Lung (tissue), 12 donors: ENCODE results near the gene VEPH1. TPM values are rescaled to one million over a fixed set of nuclear protein-coding genes. Genes with fewer than 3 reads are reported as not detected.

ENCODE experiments used
- ATAC-seq: fragments of 200-7000 bp; cut with Tn5 transposase; one replicate; pipeline ENCODE4 v1.9.1; 2020; ENCODE audit warnings: moderate number of reproducible peaks; ENCODE audit not compliant: insufficient read depth, low FRiP score
- DNase-seq, 3 donors: peaks; one replicate each; pipeline ENCODE4 v3.0.0-alpha.2; 2013 to 2017
- H3K27ac ChIP-seq, 2 donors: one replicate each; pipeline ENCODE4 v1.5.1; 2013; ENCODE audit warnings: mild to moderate bottlenecking in 2 of 2, moderate library complexity in 2 of 2, control low read depth in 1 of 2, inconsistent platforms in 1 of 2, low read depth in 1 of 2, low read length in 1 of 2
- H3K27me3 ChIP-seq, 3 donors: one replicate each; pipeline ENCODE4 v1.5.1; 2013; ENCODE audit warnings: low read length in 2 of 3; ENCODE audit not compliant: control insufficient read depth in 3 of 3, insufficient read depth in 3 of 3
- H3K36me3 ChIP-seq, 4 donors: one replicate each; pipeline ENCODE4 v1.5.1; 2013; ENCODE audit warnings: low read length in 4 of 4, mild to moderate bottlenecking in 1 of 4, moderate library complexity in 1 of 4; ENCODE audit not compliant: control insufficient read depth in 4 of 4, insufficient read depth in 4 of 4
- H3K4me1 ChIP-seq, 5 donors: one replicate each; pipeline ENCODE4 v1.5.1; 2013; ENCODE audit warnings: low read length in 5 of 5, mild to moderate bottlenecking in 2 of 5, moderate library complexity in 1 of 5; ENCODE audit not compliant: control insufficient read depth in 5 of 5, insufficient read depth in 5 of 5
- H3K4me3 ChIP-seq: one replicate; pipeline ENCODE4 v1.5.1; 2013; ENCODE audit warnings: mild to moderate bottlenecking, control low read depth, moderate library complexity
- H3K9ac ChIP-seq, 2 donors: one replicate each; pipeline ENCODE4 v1.5.1; 2013; ENCODE audit warnings: low read length in 2 of 2, control low read depth in 1 of 2; ENCODE audit not compliant: insufficient read depth in 1 of 2
- H3K9me3 ChIP-seq, 4 donors: one replicate each; pipeline ENCODE4 v1.5.1; 2013; ENCODE audit warnings: low read length in 3 of 4, mild to moderate bottlenecking in 1 of 4, moderate library complexity in 1 of 4; ENCODE audit not compliant: control insufficient read depth in 4 of 4, insufficient read depth in 3 of 4
- CTCF ChIP-seq: IDR thresholded peaks from 2 replicates; pipeline ENCODE4 v1.5.1; 2012; ENCODE audit warnings: mild to moderate bottlenecking; ENCODE audit errors: control extremely low read depth, extremely low read depth
- WGBS, 2 donors: extraction: QIAGEN DNeasy Blood & Tissue Kit; methylation state at CpG; one replicate each; pipeline ENCODE4 v1.1.7; 2013; 5-methylcytosine and 5-hydroxymethylcytosine counted together
- polyA plus RNA-seq, 2 donors: library from polyadenylated mRNA; stranded (reverse); fragments of 200-250 nt; gene quantifications; one replicate each; pipeline ENCODE4 v1.2.1, GENCODE V29; 2013
- total RNA-seq, 2 donors: library from RNA; depleted of rRNA in 1 of 2; stranded (reverse); fragments of >200 nt in 1 of 2; gene quantifications; one replicate each; pipeline ENCODE4 v1.2.1, GENCODE V29; 2014 to 2021
- donor health status: control.
- donor health status: control.
- donor health status: Bipolar disorder and iron deficiency.
- donor health status: healthy.
- donor health status: DM: yes; HTN: yes; CAD: no.

Gene VEPH1
- total and polyA plus RNA-seq, 4 donors: 14.6 to 237 (median 65.5) TPM

GRCh38 chr3:157512534-157512933 is 9.3 kb upstream of the VEPH1 start:
- WGBS, 2 donors: 87 to 96% methylated on average over 5 of the region's 5 CpGs
- DNase-seq (no peak), ATAC-seq (no peak)
- Histone ChIP-seq H3K27ac (no peak overlapping the region), H3K9ac (no peak overlapping the region), H3K4me1 (no peaks in the 10 kb centered on the region), H3K9me3 (no peaks in the 10 kb centered on the region), H3K27me3 (no peaks in the 10 kb centered on the region), H3K36me3 (no peaks in the 10 kb centered on the region), H3K4me3 (no peak overlapping the region)
- no peak for TF ChIP-seq CTCF

- DNase-seq (no peak), ATAC-seq (no peak)
- H3K27me3 ChIP-seq: no peaks in the 10 kb centered on the region
- WGBS, 2 donors: 52 to 70% methylated on average over 1 of the region's 1 CpG
- no peaks in the 10 kb centered on the region for H3K36me3 ChIP-seq
- no peak overlapping the region for H3K27ac ChIP-seq
- H3K9ac ChIP-seq: no peak overlapping the region
- TF ChIP-seq CTCF: no peak
- H3K9me3 ChIP-seq: no peaks in the 10 kb centered on the region
- no peak overlapping the region for H3K4me3 ChIP-seq
- H3K4me1 ChIP-seq: no peaks in the 10 kb centered on the region
Measured at GRCh38 chr3:157508461-157508860, 5.2 kb upstream of the VEPH1 start.

GRCh38 chr3:157501863-157502262 is 1.4 kb downstream of the VEPH1 start:
- no peak for ATAC-seq

More at GRCh38 chr3:157501863-157502262, 1.4 kb downstream of the VEPH1 start:
- Histone ChIP-seq H3K27me3 (peaks cover 0 to 3% (median 0%) of the 10 kb centered on the region in 3 donors), H3K27ac (peak overlapping the region in 1 of 2 donors; percentile 26), H3K9ac (no peak overlapping the region), H3K4me1 (peaks cover 0 to 21% (median 0%) of the 10 kb centered on the region in 5 donors), H3K36me3 (no peaks in the 10 kb centered on the region), H3K9me3 (peaks cover 0 to 3% (median 0%) of the 10 kb centered on the region in 4 donors), H3K4me3 (no peak overlapping the region)
- TF ChIP-seq CTCF: no peak
- DNase-seq: no peak
- 58 to 74% methylated on average over 4 of the region's 4 CpGs for WGBS, 2 donors
